Right atrium auricular region (tissue), 2 donors: ENCODE results near the gene CREB3L1. TPM values are rescaled to one million over a fixed set of nuclear protein-coding genes. Genes with fewer than 3 reads are reported as not detected.

Experiments
- DNase-seq: peaks from one replicate; pipeline ENCODE4 v3.0.0-alpha.2; 2019; ENCODE audit warnings: low spot score
- H3K27ac ChIP-seq, 2 donors: fragments of 200-600 bp; sonication (generic); 1 replicate in 1 of 2; 2 replicates in 1 of 2; pipeline ENCODE4 v1.5.1; 2016 to 2019
- H3K27me3 ChIP-seq, 2 donors: fragments of 200-600 bp; sonication (generic); one replicate each; pipeline versions ENCODE4 v1.5.1 to v1.6.0; 2017 to 2019
- H3K36me3 ChIP-seq: fragments of 200-600 bp; sonication (generic); one replicate; pipeline ENCODE4 v1.5.1; 2016
- H3K4me1 ChIP-seq, 2 donors: fragments of 200-600 bp; sonication (generic); one replicate each; pipeline versions ENCODE4 v1.5.1 to v1.6.0; 2017 to 2019
- H3K4me3 ChIP-seq, 2 donors: fragments of 200-600 bp; sonication (generic); 1 replicate in 1 of 2; 2 replicates in 1 of 2; pipeline ENCODE4 v1.5.1; 2017 to 2019; ENCODE audit warnings: mild to moderate bottlenecking in 1 of 2, moderate library complexity in 1 of 2
- H3K9me3 ChIP-seq, 2 donors: fragments of 200-600 bp; sonication (generic); one replicate each; pipeline ENCODE4 v1.5.1; 2019
- CTCF ChIP-seq, 2 donors: fragments of 200-600 bp; sonication (generic); IDR thresholded peaks; one replicate each; pipeline ENCODE4 v1.5.1; 2019; ENCODE audit warnings: antibody characterized with exemption in 2 of 2
- total RNA-seq, 2 donors: library from RNA; depleted of rRNA; stranded (reverse); fragments of >200 nt; gene quantifications; one replicate each; pipeline ENCODE4 v1.1.0, GENCODE V29; 2016

Gene CREB3L1
- total RNA-seq, 2 donors from 2014 or later: 5.4 to 15.1 TPM

GRCh38 chr11:46250745-46251052, 26.8 kb upstream of the CREB3L1 start:
- Histone ChIP-seq H3K36me3 (no peaks in the 10 kb centered on the region), H3K4me1 (no peaks in the 10 kb centered on the region), H3K27ac (no peak overlapping the region), H3K27me3 (no peaks in the 10 kb centered on the region), H3K4me3 (no peak overlapping the region), H3K9me3 (no peaks in the 10 kb centered on the region)
- no peak for TF ChIP-seq CTCF (IDR thresholded peaks at IDR 0.05)
- DNase-seq: no peak

- no peaks in the 10 kb centered on the region for H3K9me3 ChIP-seq
- no peaks in the 10 kb centered on the region for H3K36me3 ChIP-seq
- H3K27ac ChIP-seq: no peak overlapping the region
- H3K27me3 ChIP-seq: no peaks in the 10 kb centered on the region
- DNase-seq: no peak
- no peak overlapping the region for H3K4me3 ChIP-seq
- TF ChIP-seq CTCF (IDR thresholded peaks at IDR 0.05): no peak
- no peaks in the 10 kb centered on the region for H3K4me1 ChIP-seq
Measured at GRCh38 chr11:46251954-46252353, 25.5 kb upstream of the CREB3L1 start.

GRCh38 chr11:46252373-46252914, 25.0 kb upstream of the CREB3L1 start:
- Histone ChIP-seq H3K27me3 (no peaks in the 10 kb centered on the region), H3K9me3 (no peaks in the 10 kb centered on the region), H3K27ac (no peak overlapping the region), H3K4me1 (no peaks in the 10 kb centered on the region), H3K36me3 (no peaks in the 10 kb centered on the region), H3K4me3 (no peak overlapping the region)
- TF ChIP-seq CTCF (IDR thresholded peaks at IDR 0.05): no peak
- no peak for DNase-seq

GRCh38 chr11:46253258-46254132, 24.0 kb upstream of the CREB3L1 start:
- Histone ChIP-seq H3K27ac (no peak overlapping the region), H3K4me3 (no peak overlapping the region), H3K27me3 (no peaks in the 10 kb centered on the region), H3K9me3 (no peaks in the 10 kb centered on the region), H3K36me3 (no peaks in the 10 kb centered on the region), H3K4me1 (no peaks in the 10 kb centered on the region)
- TF ChIP-seq CTCF (IDR thresholded peaks at IDR 0.05): no peak
- DNase-seq: no peak

- Histone ChIP-seq H3K4me1 (no peaks in the 10 kb centered on the region), H3K9me3 (no peaks in the 10 kb centered on the region), H3K27me3 (no peaks in the 10 kb centered on the region), H3K36me3 (no peaks in the 10 kb centered on the region), H3K4me3 (no peak overlapping the region), H3K27ac (no peak overlapping the region)
- no peak for DNase-seq
- TF ChIP-seq CTCF (IDR thresholded peaks at IDR 0.05): no peak
Measured at GRCh38 chr11:46254133-46254491, 23.4 kb upstream of the CREB3L1 start.
